ENCODE results near the gene RGL4.

DNA sequence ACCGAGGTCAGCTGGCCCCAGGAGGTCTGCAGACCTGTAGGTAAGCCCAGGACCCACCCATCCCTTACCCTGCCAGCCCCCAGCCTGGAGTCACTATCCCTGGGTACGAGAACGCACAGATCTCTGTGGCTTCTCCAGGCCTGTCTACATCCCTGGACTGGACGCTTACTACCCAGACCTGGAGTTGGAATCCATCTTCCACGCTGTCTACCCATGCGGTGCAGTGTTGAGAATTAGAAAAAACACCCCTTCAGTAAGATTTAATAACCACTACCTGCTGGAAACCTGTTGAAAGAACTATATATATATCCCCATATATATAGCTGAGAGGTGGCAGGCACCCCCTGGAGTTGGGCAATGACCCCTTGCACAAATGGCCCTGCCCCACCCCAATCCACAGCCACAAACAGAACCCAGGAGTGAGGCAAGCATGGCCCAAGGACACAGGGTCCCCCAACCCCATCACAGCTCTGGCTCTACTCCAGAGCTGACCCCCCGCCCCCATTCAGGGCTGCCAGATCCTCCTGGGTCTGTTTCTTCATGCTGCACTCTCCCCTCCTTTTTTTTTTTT, 17.7 kb upstream of the RGL4 start:
- TF ChIP-seq EZH2 (IDR thresholded peaks at IDR 0.05) (no peak), POLR2AphosphoS5 (IDR thresholded peaks at IDR 0.05; ENCODE audit: borderline replicate concordance, low read depth, low read length) (no peak), FOXP2 (optimal IDR thresholded peaks at IDR 0.05; ENCODE audit: control extremely low read depth, extremely low read length, insufficient read depth) (no peak)
